Stimulated activated CD8-positive, alpha-beta memory T cell treated with anti-CD3 and anti-CD28 coated beads, Interleukin-4, amount 100 ng/mL, for 24 hours (primary cell): ENCODE measurements around the gene EHBP1L1.
A peak's percentile ranks its signal among the peaks of the same experiment; 100 is the strongest.
"Not testable (repeated sequence)": the region's sequence is repeated elsewhere in the genome, so short reads cannot be mapped to it uniquely, and the experiment has no call there.

Source experiments
- DNase-seq: peaks from one replicate; pipeline ENCODE4 v3.0.0-alpha.2; 2020; ENCODE audit warnings: low read depth

Gene EHBP1L1

DNA sequence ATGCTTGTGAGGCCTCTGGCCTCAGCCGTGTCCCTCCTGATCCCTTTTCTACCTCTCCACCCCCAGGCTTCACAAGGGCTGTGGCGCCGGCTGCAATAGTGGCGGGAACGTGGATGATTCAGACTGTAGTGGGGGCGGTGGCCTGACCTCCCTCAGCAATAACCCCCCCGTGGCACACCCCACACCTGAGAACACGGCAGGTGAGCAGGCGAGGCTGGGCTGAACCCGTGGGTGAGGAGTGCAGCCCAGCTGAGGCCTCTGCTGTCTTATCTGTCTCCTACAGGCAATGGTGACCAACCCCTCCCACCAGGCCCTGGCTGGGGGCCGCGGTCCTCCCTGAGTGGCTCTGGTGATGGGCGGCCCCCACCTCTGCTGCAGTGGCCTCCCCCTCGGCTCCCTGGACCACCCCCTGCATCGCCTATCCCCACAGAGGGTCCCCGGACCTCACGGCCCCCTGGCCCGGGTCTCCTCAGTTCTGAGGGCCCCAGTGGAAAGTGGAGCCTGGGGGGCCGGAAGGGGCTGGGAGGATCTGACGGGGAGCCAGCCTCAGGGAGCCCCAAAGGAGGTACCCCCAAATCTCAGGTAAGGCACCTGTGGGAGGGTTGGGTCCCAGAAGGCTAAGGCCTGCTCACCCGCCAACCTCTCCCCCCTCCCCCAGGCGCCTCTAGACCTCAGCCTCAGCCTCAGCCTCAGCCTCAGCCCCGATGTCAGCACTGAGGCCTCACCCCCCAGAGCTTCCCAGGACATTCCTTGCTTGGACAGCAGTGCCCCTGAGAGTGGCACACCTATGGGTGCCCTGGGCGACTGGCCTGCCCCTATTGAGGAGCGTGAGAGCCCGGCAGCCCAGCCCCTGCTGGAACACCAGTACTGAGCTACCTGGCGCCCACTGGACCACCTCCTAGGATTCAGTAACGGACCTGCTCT is 60.5 kb downstream of the EHBP1L1 start:
- no peak for DNase-seq

DNA sequence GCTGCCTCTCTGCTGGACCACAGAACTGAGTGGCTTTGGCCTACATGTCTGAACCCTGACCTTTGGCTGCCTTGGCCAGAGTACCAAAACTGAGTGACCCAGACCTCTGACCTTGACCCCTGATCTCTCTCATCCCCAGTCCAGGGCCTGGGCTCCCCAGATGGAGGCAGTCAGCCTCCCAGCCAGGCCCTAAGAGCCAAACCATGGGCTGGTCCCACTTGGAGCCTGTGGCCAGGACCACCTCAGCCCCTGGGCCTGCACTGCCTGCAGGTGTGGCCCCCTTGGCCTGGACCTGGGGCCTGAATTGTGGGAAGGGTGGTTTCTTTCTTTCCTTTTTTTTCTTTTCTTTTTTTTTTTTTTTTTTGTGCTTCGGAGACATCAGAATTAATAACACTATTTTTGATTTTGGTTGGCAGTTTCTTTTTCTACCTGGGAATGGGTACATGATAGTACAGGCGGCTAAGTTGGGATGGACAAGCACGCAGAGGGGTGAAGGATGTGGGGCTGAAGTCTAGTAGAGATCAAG is 61.2 kb downstream of the EHBP1L1 start:
- no peak for DNase-seq

DNA sequence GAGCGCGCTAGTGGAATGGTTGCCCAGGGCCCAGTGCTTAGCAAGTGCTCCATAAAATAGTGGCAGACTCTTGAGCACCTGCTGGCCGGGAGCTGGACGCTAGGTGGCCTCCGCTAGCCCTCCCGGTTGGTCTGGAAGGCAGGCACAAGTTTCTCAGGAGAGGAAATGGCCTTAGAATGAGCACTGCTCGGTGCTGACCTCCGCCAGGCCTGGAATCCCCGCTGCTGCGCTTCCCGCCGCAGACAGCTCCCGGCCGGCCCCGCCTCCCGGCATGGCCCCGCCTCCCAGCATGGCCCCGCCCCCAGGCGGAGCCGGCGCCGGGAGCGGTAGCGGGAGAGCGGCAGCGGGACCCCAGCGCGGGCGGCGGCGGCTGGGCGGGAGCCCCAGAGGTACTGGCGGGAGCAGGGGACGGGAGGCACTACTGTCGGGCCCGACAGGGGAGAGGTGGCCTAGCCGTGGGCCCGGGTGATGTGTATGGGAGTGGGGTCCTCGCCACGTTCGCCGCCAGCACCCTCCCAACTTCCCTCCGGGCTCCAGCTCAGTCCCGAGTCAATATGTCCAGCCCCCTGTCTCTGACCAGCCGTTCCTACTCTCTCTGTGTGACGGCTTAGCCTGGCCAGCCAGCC is 62.1 kb downstream of the EHBP1L1 start, which contains the start of gene SIPA1:
SIPA1 (plus strand) TSS at position 308 of the 626 bp plus-strand sequence. CDS start 2,821 bp downstream, outside the sequence.
- peak; percentile 64 for DNase-seq

DNA sequence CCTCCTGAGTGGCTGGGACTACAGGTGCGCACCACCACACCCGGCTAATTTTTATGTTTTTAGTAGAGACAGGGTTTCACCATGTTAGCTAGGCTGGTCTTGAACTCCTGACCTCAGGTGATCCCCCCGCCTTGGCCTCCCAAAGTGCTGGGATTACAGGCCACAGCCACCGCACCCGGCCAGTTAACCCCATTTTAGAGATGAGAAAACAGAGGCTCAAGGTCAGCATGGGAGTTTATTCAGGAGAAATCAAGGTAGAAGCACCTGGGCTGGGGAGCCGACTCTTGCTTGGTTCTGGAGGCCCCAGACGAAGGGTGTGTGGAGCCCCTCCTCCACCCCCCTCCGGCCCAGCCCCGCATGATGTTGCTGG is 63.4 kb downstream of the EHBP1L1 start:
- not testable (repeated sequence) for DNase-seq

DNA sequence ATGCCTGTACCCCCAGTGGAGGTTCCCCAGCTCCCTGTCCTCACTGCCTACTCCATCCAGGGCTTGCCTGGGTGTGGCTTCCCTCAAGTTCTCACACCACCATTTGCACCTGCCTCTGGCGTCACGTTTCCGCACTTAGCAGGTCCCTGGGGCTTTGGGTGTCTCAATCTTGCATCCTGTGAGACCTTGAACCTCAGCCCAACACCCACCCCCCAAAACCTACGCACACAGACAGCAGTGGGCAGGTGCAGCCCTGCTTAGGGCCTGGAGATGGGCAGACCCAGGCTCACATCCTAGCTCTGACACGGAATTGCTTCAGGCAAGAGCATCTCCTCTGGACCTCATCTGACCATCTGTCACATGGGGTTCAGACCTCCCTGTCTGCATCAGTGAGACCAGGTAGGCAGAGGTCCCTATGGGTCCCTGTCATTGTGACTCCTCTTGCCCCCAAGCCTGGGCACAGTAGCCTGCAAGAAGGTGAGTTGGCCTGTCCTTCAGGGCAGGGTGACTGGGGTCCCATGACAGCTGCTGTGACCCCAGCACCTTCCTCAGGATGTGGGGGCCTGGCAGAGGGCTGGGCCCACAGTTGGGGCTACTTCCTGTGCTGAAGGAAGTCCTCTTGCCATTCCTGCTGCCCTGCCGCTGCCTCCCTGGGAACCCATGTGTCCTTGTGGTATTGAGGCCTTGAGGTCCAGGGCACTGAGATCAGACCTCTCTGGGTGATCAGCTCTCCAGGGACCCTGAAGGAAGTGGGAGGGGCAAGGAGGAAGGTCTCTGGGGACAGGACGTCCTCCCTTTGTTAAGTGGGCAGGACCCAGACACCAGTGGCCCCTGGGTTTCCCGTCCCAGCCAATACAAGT is 64.0 kb downstream of the EHBP1L1 start:
- DNase-seq, result no peak

DNA sequence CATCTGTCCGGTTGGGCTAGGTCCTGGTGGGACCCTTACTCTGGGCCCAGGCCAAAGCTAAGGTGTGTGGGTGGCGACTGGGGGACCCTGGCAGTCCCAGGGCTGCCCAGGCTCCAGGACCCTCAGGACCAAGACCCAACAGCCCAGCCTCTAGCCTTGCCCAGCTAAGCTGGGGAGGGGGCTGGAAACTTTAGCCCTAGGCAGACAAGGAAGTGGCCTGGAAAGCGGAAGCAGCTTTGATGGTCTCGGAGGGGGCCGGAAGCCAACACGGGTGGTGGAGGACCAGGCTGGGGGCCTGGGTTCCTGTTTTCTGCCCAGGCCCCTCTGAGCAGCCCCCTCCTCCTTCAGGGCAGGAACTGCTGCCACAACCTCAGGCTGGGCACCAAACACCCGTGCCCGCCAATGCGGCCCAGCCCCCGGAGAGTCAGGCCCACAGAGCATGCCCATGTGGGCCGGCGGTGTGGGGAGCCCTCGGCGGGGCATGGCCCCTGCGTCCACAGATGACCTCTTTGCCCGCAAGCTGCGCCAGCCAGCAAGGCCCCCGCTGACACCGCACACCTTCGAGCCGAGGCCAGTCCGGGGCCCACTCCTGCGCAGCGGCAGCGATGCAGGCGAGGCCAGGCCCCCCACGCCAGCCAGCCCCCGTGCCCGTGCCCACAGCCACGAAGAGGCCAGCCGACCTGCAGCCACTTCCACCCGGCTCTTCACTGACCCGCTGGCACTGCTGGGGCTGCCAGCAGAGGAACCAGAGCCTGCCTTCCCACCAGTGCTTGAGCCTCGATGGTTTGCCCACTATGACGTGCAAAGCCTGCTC is 64.8 kb downstream of the EHBP1L1 start:
- DNase-seq, result no peak

DNA sequence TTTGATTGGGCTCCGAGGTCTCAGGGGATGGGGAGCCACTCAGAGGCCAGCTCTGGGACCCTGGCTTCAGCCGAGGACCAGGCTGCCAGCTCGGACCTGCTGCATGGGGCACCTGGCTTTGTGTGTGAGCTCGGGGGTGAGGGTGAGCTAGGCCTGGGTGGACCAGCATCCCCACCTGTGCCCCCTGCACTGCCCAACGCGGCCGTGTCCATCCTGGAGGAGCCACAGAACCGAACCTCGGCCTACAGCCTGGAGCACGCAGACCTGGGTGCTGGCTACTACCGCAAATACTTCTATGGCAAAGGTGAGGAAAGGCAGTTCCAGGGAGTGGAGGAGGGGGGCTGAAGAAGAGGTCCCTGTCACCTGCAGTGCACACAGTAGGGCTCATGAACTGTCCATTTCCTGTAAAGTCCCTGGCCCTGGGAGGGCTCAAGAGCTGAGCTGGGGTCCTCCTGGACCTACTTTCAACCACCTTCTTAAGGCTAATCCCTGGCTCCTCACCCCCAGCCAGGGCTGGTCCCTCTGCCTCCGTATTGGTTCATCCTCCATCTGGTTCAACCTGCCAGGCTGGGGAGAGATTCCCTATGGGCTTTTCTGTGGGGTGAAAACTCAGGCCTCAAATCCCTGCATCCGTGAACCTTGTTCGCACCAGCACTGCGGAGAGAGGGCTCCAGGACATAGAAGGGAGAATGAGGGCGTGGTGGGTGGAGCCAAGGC is 65.6 kb downstream of the EHBP1L1 start:
- DNase-seq, result no peak
